ENCODE data around the gene EPC1. TPM values are rescaled to one million over a fixed set of nuclear protein-coding genes. Genes with fewer than 3 reads are reported as not detected.

The EPC1 gene
- total RNA-seq, 2 donors from 2014 or later = 31.9 to 39.2 TPM

DNA sequence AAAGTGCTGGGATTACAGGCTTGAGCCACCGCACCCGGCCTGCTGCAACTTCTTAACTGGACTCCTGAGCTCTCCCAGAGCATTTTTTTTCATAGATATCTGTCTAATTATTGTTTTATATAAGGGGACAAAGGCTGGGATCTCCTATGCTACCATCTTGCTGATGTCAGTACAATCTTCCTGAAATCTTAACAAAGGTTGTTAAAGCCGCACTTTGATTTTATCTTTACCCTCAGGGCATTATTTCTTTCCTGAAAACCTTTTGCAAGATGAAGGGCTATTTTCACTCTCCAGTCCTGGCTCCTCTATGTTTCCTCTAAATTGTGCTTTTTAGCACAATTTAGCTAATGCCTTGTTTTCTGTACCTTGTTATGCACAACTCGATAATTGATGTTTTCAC, 102.9 kb downstream of the EPC1 start:
- ATAC-seq (no peak), DNase-seq (no peak)
- TF ChIP-seq, protein P1, sequence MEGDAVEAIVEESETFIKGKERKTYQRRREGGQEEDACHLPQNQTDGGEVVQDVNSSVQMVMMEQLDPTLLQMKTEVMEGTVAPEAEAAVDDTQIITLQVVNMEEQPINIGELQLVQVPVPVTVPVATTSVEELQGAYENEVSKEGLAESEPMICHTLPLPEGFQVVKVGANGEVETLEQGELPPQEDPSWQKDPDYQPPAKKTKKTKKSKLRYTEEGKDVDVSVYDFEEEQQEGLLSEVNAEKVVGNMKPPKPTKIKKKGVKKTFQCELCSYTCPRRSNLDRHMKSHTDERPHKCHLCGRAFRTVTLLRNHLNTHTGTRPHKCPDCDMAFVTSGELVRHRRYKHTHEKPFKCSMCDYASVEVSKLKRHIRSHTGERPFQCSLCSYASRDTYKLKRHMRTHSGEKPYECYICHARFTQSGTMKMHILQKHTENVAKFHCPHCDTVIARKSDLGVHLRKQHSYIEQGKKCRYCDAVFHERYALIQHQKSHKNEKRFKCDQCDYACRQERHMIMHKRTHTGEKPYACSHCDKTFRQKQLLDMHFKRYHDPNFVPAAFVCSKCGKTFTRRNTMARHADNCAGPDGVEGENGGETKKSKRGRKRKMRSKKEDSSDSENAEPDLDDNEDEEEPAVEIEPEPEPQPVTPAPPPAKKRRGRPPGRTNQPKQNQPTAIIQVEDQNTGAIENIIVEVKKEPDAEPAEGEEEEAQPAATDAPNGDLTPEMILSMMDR (IDR thresholded peaks at IDR 0.05) = no peak
- TF ChIP-seq POLR2A (IDR thresholded peaks at IDR 0.05) = no peak
- Histone ChIP-seq H3K36me3 (replicated peaks in 1 of 2; ENCODE audit: insufficient read depth in 1 of 2, low read depth in 2 of 2) (no peaks in the 10 kb centered on the region), H3K4me3 (no peak overlapping the region), H3K9me3 (no peaks in the 10 kb centered on the region), H3K27me3 (no peaks in the 10 kb centered on the region), H3K4me1 (no peaks in the 10 kb centered on the region), H3K27ac (no peak overlapping the region)
- WGBS, 2 donors = 91 to 95% methylated on average over 4 of the region's 4 CpGs
- intact Hi-C loops (cut with DNase I) = no loop called here

DNA sequence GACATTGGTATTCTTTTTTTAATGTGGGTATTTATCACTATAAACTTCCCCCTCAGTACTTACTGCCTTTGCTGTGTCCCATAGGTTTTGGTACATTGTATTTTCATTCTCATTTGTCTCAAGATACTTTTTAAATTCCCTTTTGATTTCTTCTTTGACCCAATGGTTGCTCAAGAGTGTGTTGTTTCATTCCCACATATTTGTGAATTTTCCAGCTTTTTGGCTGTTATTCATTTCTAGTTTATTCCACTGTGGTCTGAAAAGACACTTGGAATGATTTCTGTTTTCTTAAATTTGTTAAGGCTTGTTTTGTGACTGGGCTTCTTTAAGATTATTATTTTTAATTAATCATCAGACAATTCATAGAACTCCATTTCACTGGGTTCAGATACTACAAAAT, 105.0 kb downstream of the EPC1 start:
- no peak overlapping the region for H3K4me3 ChIP-seq
- intact Hi-C loops (cut with DNase I) = no loop called here
- DNase-seq = no peak
- H3K27ac ChIP-seq = no peak overlapping the region
- H3K36me3 ChIP-seq (replicated peaks in 1 of 2; ENCODE audit: insufficient read depth in 1 of 2, low read depth in 2 of 2) = no peaks in the 10 kb centered on the region
- ATAC-seq = no peak
- TF ChIP-seq POLR2A (IDR thresholded peaks at IDR 0.05) = no peak
- TF ChIP-seq, protein P1 (IDR thresholded peaks at IDR 0.05) = no peak
- H3K27me3 ChIP-seq = no peaks in the 10 kb centered on the region
- H3K9me3 ChIP-seq = no peaks in the 10 kb centered on the region
- no peaks in the 10 kb centered on the region for H3K4me1 ChIP-seq

DNA sequence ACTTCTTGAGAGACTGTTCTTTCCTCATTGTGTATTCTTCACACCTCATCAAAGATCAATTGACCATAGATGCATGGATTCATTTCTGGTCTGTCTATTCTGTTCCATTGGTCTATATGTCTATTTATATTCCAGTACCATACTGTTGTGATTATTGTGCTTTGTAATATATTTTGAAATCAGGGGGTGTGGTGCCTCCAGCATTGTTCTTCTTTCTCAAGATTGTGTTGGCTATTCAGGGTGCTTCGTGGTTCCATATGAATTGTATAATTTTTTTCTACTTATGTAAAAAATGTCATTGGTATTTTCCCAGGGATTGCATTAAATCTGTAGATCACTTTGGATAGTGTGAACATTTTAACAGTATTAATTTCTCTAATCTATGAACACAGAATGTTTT, 106.5 kb downstream of the EPC1 start:
- ATAC-seq (no peak), DNase-seq (no peak)
- WGBS, 2 donors = 62 to 85% methylated on average over 1 of the region's 1 CpG
- H3K9me3 ChIP-seq = no peaks in the 10 kb centered on the region
- no peak overlapping the region for H3K4me3 ChIP-seq
- H3K27me3 ChIP-seq = no peaks in the 10 kb centered on the region
- intact Hi-C loops (cut with DNase I) = no loop called here
- no peak overlapping the region for H3K27ac ChIP-seq
- H3K36me3 ChIP-seq (replicated peaks in 1 of 2; ENCODE audit: insufficient read depth in 1 of 2, low read depth in 2 of 2) = no peaks in the 10 kb centered on the region
- H3K4me1 ChIP-seq = no peaks in the 10 kb centered on the region
- TF ChIP-seq, protein P1 (IDR thresholded peaks at IDR 0.05) = no peak
- TF ChIP-seq POLR2A (IDR thresholded peaks at IDR 0.05) = no peak

DNA sequence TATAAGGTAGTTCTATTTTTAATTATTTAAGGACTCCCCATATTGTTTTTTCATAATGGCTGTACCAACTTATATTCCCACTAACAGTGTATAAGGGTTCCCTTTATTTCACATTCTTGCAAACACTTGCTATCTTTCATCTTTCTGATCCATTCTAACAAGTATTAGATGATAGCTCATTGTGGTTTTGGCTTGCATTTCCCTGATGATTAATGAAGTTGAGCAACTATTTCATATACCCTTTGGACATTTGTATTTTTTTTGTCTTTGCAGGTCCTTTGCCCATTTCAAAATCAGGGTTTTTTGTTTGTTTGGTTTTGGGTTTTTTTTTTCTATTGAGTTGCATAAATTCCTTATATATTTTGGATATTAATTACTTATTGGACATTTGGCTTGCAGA, 107.2 kb downstream of the EPC1 start:
- no peak overlapping the region for H3K4me3 ChIP-seq
- TF ChIP-seq POLR2A (IDR thresholded peaks at IDR 0.05) = no peak
- TF ChIP-seq, protein P1 (IDR thresholded peaks at IDR 0.05) = no peak
- DNase-seq = no peak
- no peaks in the 10 kb centered on the region for H3K4me1 ChIP-seq
- H3K36me3 ChIP-seq (replicated peaks in 1 of 2; ENCODE audit: insufficient read depth in 1 of 2, low read depth in 2 of 2) = no peaks in the 10 kb centered on the region
- no peak for ATAC-seq
- no peaks in the 10 kb centered on the region for H3K9me3 ChIP-seq
- H3K27me3 ChIP-seq = no peaks in the 10 kb centered on the region
- intact Hi-C loops (cut with DNase I) = no loop called here
- no peak overlapping the region for H3K27ac ChIP-seq

DNA sequence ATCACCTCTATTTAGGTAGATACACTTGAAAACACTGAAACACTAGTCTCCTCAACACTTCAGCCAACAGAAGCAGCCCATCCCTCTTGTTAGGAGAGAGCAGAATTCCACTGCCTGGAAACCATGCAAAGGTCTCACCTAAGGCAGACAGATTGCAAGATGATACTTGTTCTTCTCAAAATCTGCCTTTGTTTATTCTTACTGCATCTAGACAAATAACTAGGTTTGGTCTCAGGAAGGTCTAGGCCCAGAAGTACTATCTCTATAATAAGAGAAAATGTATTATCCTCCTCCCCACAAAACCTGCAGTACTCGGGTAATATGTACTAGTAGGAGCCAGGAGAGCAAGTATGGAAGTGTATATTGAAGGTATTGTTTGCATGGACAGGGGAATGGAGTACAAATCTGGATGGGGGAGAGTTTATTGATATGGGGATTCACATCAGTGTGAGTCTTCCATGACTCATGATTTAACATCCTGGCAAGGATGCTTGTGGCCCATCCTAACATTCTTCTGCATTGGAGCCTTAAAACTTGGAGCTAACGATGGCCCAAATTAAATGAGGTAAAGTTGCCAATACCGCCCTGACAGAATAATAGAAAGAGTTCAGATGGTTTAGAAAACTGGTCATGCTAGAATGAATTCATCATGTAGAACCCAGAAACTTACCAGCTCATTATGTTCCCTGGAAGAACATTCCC, 109.2 kb downstream of the EPC1 start:
- H3K27ac ChIP-seq = no peak overlapping the region
- ATAC-seq (no peak), DNase-seq (no peak)
- no peak overlapping the region for H3K4me3 ChIP-seq
- H3K4me1 ChIP-seq = no peaks in the 10 kb centered on the region
- 83 to 93% methylated on average over 3 of the region's 3 CpGs for WGBS, 2 donors
- intact Hi-C loops (cut with DNase I) = no loop called here
- H3K36me3 ChIP-seq (replicated peaks in 1 of 2; ENCODE audit: insufficient read depth in 1 of 2, low read depth in 2 of 2) = no peaks in the 10 kb centered on the region
- no peaks in the 10 kb centered on the region for H3K27me3 ChIP-seq
- no peak for TF ChIP-seq POLR2A (IDR thresholded peaks at IDR 0.05)
- TF ChIP-seq, protein P1 (IDR thresholded peaks at IDR 0.05) = no peak
- no peaks in the 10 kb centered on the region for H3K9me3 ChIP-seq

Measured in body of pancreas (tissue), 4 donors.